GM12864 (cell line): ENCODE measurements around the gene BMAL1.

Experiments
- DNase-seq: peaks from one replicate; pipeline ENCODE4 v3.0.0-alpha.2; 2011; ENCODE audit warnings: low read depth
- H3K4me3 ChIP-seq: 2 replicates; pipeline ENCODE4 v1.5.1; 2011; ENCODE audit warnings: mild to moderate bottlenecking, low read depth, low read length, control low read depth
- CTCF ChIP-seq: IDR thresholded peaks from 2 replicates; pipeline ENCODE4 v1.5.1; 2011; ENCODE audit warnings: low read depth, mild to moderate bottlenecking, moderate library complexity, low read length, control low read depth, inconsistent platforms; ENCODE audit errors: missing control alignments

Gene BMAL1

GRCh38 chr11:13297308-13297916 lies 19.8 kb downstream of the BMAL1 start:
- no peak overlapping the region for H3K4me3 ChIP-seq
- no peak for DNase-seq
- TF ChIP-seq CTCF, result no peak

DNA sequence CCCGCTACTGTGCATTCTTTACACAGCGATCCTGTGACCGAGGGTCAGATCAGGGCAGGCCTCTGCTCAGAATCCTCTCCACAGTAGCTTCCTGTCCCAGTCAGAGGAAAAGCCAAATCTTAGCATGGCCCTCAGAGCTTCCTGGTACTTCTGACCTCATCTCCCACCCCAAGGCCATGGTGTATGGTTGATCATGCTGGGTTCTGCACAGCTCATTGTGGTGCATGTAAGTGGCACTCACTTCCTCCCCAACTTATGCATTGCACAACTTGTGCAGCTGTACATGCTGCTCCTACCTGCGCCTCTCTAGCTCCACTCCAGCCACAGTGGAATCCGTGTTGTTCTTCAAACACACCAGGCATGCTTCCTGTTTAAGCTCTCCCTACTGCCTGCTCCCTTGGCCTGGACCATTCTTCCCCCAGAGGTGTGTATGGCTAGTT lies 20.3 kb downstream of the BMAL1 start:
- DNase-seq, result no peak
- no peak for TF ChIP-seq CTCF
- no peak overlapping the region for H3K4me3 ChIP-seq

DNA sequence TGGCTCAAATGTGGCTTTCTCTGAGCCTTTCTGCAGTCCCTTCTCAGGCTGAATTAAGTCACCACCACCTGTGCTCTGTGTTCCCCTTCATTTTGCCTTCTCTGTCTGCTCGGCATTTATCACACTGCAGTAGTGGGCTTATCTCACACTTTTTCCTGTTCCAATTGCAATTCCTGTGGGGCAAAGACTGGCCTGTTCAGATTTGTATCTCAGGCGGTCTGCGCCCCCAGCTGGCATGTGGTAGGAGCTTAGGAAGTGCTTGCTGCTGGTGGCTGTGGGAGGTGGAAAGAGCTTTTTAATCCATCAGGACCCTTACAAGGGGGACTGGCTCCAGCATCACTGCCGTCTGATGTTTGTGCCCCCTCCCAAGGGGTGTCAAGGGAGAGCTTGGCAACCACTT lies 21.2 kb downstream of the BMAL1 start:
- TF ChIP-seq CTCF, result no peak
- DNase-seq, result no peak
- H3K4me3 ChIP-seq, result no peak overlapping the region

DNA sequence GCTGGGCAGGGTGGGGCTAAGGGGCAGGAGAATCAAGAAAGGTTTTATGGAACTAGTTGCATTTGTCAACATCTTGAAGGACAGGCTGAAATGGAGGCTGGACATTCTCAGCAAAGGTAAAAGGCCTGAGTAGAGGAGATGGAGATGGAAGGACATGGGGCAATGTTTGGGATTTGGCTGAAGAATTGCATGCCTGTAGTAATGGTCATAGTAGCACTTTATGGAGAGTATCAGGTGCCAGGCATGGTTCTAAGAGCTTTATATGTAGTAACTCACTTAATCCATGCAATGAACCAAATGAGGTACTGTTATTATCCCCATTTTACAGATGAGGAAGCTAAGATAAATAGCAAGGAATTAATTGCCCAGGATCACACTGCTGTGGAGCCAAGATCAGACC lies 23.9 kb downstream of the BMAL1 start:
- DNase-seq, result no peak
- no peak for TF ChIP-seq CTCF
- H3K4me3 ChIP-seq, result no peak overlapping the region

DNA sequence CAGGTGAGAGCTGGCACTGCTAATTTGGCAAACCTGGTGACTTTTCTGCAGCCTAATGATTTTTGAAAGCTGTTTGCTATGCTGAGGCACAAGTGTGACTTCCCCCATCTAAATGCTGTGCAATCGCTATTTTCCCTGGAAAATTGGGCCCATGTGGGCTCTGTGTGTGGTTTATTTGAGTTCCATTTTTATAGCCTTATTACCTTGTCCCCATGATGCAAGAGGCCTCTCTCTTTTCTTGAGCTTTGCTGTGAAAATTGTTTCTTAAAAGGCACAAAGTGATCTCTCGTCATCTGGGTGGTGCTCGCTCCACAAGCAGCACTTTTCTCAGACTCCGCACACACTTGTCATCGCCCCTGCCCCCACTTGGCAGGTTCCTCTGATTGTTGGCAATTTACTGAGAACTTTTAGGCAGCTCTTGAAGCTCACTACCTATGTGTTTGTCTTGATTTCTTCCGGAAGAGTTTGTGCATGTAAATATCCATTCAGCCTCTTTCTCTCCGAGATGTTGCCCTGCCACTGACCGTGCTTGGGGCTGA lies 24.9 kb downstream of the BMAL1 start:
- DNase-seq, result no peak
- TF ChIP-seq CTCF, result no peak
- no peak overlapping the region for H3K4me3 ChIP-seq

DNA sequence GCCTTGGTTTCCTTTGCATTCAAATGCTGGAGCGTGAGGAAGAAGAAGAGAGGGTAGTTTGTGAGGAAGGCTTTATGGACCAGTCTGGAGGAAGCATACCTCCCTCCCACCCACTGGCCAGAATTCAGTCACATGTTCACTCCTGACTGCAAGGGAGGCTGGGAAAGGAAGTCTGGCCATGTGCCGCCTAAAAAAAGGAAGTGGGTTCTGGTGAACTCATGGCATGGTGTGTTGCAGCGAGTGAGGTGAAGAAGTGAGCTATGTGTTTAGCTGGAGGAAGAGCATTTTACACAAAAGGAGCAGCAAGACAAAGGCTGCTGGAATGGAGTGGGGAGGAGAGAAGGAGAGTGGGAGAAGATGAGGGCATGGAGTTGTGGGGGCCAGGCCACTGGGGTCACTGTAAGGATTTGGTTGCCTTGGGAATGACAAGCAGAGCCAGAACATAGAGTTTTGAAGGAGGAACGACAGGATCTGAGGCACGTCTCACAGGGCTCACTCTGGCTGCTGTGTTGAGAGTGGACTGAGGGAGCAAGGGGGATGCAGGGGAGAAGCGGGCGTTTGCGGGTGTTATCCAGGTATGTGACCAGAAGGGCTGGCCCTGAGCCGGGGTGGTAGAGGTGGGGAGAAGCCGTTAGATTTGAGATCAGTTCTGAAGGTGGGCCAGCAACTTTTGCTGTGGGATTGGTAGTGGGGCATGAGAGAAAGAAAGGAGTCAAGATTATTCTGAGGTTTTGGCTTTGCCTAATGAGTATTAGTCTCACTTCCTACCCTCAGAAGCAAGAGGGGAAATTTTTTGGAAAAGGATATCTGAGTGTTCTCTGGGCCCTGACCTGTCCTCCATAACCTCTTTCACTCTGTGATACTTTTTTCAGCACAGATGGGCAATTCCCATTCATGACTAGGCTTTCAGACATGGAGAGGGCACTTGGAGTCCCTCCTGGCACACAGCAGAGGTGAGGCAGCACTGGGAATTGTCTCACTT lies 26.4 kb downstream of the BMAL1 start:
- no peak overlapping the region for H3K4me3 ChIP-seq
- no peak for TF ChIP-seq CTCF
- no peak for DNase-seq
